ENCODE results near the gene DRD4.

DRD4 gene

GRCh38 chr11:617199-617911 is 19.7 kb upstream of the DRD4 start:
- no peak overlapping the region for H3K4me3 ChIP-seq (replicated peaks in 1 of 2; ENCODE audit: low read depth in 2 of 2, low read length in 2 of 2)
- DNase-seq (ENCODE audit: low read depth in 2 of 2), result no peak
- no peak for TF ChIP-seq CTCF (IDR thresholded peaks at IDR 0.05; ENCODE audit: low read depth, low read length)

- H3K4me3 ChIP-seq (replicated peaks in 1 of 2; ENCODE audit: low read depth in 2 of 2, low read length in 2 of 2), result no peak overlapping the region
- DNase-seq (ENCODE audit: low read depth in 2 of 2), result no peak
- TF ChIP-seq CTCF (IDR thresholded peaks at IDR 0.05; ENCODE audit: low read depth, low read length), result no peak
Measured at GRCh38 chr11:617912-618682, 19.0 kb upstream of the DRD4 start.

GRCh38 chr11:618856-619627 is 18.0 kb upstream of the DRD4 start:
- DNase-seq (ENCODE audit: low read depth in 2 of 2), result no peak
- no peak overlapping the region for H3K4me3 ChIP-seq (replicated peaks in 1 of 2; ENCODE audit: low read depth in 2 of 2, low read length in 2 of 2)
- TF ChIP-seq CTCF (IDR thresholded peaks at IDR 0.05; ENCODE audit: low read depth, low read length), result no peak

- no peak for DNase-seq (ENCODE audit: low read depth in 2 of 2)
- TF ChIP-seq CTCF (IDR thresholded peaks at IDR 0.05; ENCODE audit: low read depth, low read length), result no peak
- no peak overlapping the region for H3K4me3 ChIP-seq (replicated peaks in 1 of 2; ENCODE audit: low read depth in 2 of 2, low read length in 2 of 2)
Measured at GRCh38 chr11:619628-620050, 17.4 kb upstream of the DRD4 start.

- DNase-seq (ENCODE audit: low read depth in 2 of 2), result no peak
- no peak for TF ChIP-seq CTCF (IDR thresholded peaks at IDR 0.05; ENCODE audit: low read depth, low read length)
- H3K4me3 ChIP-seq (replicated peaks in 1 of 2; ENCODE audit: low read depth in 2 of 2, low read length in 2 of 2), result no peak overlapping the region
Measured at GRCh38 chr11:620201-620600, 16.9 kb upstream of the DRD4 start.

GRCh38 chr11:620935-621814 is 15.9 kb upstream of the DRD4 start:
- TF ChIP-seq CTCF (IDR thresholded peaks at IDR 0.05; ENCODE audit: low read depth, low read length), result no peak
- H3K4me3 ChIP-seq (replicated peaks in 1 of 2; ENCODE audit: low read depth in 2 of 2, low read length in 2 of 2), result no peak overlapping the region
- DNase-seq (ENCODE audit: low read depth in 2 of 2), result no peak
